ENCODE results near the gene R3HDM2.

Gene R3HDM2

DNA sequence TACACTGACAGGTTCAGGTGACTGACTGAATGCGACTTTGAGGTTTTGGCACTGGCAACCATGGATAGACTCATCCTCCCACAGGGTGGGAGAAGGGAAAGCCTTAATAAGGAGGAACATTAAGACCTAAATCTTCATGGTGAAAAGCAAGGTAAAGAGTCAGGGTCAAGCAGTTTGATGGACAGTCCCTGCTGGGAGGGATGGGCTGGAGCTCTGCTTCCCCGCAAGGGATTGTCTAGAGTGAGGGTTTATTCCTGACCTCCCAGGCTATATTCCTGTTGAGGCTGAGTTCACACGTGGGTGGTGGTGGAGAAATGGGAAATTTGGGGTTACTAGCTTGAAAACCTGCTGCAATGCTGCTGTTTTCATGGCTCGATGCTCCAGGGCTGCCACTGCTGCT, 170.5 kb downstream of the R3HDM2 start:
- no peak for DNase-seq

DNA sequence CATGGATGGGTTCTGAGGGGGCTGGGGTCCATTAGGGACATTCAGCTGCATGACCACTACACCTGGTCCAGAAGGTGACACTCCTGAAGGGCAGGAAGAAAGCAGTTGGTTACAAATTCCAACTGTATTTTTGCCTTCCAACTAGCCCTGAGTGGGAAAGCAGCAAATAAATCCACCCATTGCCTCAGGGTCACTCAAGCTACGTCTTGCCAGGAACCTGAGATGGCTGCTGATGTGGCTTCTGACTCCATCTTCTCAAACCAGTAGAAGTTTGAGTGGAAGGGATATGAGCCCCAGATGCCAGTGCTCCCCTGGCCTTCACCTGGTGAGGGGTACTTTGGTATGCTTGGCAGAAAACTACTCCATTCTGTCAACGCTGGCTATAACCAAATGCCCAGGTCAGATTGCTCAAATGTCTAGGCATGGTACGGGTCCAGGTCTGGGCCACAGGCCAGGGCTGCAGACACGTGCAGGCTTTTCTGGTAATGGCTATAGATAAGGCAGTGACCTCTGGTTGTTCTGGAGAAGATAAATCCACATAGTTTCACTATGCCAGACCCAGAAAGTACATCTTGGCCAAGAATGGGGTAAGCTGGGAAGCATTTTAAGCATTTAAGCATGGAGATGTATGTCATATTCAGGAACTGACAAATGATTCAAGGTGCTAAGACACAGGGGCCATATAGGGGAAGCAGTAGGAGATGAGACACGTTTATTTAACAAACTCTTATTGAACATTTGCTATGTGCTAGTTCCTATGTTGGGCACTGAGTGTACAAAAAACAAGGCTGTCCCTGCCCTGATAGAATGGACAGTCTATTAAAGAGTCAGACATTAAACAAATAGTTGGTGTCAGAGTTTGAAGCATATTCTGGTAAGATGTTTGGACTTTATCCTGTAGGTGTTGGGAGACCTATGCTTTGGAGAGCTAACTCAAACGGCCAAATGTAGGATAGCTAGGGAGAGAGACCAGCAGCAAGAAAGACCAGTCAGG, 171.6 kb downstream of the R3HDM2 start:
- DNase-seq: no peak

DNA sequence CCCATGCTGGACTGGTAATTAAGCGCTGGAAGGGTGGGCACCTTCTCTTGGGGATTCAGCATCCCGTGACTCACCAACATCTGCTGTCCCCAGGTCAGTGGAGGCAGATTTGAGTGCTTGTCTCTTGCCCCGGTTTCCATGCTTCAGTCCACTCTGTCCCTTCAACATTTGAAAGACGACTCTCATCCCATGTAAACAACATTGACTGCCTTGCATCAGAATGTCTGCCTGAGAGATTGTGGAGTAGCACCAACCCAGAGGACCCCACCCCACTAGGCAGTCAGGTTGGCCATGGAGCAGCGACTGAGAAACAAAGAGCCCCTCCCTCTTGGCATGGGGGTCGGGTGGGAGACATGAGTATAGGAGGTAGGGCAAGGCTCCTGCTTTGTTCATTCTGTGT, 174.9 kb downstream of the R3HDM2 start:
- DNase-seq: no peak

DNA sequence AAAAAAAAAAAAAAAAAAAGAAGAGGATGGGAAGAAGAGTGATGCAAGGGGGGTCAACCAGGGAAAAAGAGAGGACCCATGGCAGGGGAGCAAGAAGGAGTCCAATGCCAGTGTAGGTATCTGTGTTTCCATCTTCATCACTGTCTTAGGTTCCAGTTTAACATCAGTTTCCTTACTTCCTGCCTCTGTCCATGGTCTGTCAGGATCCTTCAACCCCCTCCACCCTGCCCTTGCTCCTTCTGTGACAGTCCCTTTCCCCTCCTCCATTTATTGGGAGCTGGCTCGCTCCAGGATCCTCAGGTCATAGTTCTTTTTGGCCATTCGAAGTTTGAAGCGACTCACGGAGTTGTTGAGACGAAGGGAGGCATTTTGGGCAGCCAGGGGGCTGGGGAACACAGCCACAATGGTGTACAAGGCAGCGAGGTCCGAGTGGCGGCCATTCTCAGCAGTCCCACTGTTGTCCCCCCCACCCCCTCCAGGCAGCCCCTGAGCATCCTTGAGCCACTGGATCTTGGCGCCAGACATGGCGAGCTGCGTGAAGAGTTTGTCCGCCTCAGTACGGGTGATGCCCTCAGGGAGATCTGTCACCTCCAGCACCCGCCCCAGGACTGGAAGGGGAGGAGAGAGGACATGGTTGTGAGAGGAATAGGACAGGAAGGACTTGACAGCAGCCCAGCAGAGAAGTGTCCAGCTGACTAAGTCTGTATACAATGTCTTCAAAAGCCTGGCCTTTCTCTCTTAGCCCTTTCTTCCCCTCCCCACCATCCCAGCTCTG, 176.2 kb downstream of the R3HDM2 start:
- no peak for DNase-seq

GRCh38 chr12:57250956-57251355, 179.9 kb downstream of the R3HDM2 start, which contains the start of gene STAC3:
Gene STAC3, minus strand, starts transcription at chr12:57251187. Its CDS starts 1,551 bp downstream, at chr12:57249636.
- DNase-seq: no peak

- no peak for DNase-seq
Measured at GRCh38 chr12:57250541-57250940, 180.3 kb downstream of the R3HDM2 start.

GRCh38 chr12:57248934-57249742, 181.7 kb downstream of the R3HDM2 start:
- no peak for DNase-seq

- no peak for DNase-seq
Measured at GRCh38 chr12:57247041-57247440, 183.8 kb downstream of the R3HDM2 start.

GRCh38 chr12:57244312-57244696, 186.5 kb downstream of the R3HDM2 start:
- no peak for DNase-seq

DNA sequence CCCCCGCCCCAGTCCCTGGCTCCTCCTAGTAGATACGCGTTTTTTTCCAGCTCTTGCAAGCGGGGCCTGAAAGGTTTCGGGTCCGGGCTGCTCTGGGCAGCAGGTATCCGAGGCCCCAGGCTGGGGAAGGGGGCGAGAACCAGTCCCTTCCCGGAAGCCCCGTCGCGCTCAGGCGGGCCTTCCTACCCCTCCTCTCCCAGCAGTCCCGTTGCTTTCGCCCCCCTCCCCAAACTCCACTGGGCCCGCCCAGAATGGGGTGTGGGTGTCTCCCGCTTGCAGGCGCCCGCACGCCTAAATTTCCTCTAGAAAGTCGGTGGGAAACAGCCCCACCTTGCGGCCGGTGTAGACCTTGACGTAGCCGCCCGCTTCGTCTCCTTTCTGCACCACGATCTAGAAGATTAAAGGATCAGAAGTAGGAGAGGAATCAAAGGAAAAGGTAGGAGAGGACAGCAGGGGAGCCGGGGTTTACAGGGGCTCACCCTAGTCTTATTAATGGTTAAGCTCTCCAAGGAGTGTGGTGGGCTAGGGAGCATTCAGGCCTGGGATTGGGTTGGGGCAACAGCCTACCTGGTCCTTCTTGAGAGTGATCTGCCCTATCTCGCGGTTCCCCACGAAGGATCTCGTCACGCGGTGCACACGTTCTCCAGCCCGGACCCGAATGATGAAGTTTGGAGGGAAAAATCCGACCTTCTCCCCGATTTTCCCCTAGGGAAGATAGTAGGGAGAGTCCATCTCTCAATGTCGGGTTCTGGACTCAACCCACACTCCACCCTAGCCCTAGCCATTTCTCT, 187.1 kb downstream of the R3HDM2 start:
- no peak for DNase-seq

DNA sequence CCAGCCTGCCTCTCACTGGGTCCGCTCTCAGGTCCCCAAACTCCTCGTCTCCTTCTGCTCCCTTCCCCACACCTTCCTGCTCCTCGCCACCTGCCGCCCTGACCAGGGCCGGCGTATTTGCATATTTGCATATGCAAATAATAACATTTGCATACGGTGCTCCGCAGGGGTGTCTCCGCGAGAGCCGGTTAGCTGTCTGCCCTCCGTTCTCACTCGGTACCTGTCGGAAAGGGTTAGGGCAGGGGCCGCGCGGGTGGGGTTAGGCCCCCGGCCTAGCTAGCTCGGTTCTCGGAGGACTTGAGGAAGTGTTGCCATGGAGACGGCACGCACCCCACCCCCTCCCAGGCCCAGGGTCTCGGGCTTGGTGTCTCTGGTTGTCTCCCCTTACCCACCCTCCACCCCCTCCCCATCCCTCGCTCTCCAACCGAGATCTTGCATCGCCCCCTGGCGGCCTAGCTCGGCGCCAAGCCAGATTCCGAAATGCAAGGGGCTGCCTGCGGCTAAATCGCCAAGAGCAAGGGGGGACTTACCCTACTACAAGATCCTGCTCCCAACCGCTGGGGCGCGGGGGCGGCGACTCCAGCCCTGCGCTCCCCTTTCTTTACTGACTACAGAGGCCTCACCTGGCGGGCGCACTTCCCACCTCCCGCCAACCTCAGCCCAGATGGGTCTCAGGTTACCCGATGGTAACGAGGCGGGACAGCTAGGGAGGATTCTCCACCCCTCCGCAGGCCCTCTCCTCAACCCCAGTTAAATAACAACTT, 188.0 kb downstream of the R3HDM2 start:
- peak; percentile 50 for DNase-seq

GRCh38 chr12:57242329-57242690, 188.5 kb downstream of the R3HDM2 start:
- peak; percentile 39 for DNase-seq

- no peak for DNase-seq
Measured at GRCh38 chr12:57241402-57242310, 189.2 kb downstream of the R3HDM2 start.

- no peak for DNase-seq
Measured at GRCh38 chr12:57240926-57241401, 189.9 kb downstream of the R3HDM2 start.

DNA sequence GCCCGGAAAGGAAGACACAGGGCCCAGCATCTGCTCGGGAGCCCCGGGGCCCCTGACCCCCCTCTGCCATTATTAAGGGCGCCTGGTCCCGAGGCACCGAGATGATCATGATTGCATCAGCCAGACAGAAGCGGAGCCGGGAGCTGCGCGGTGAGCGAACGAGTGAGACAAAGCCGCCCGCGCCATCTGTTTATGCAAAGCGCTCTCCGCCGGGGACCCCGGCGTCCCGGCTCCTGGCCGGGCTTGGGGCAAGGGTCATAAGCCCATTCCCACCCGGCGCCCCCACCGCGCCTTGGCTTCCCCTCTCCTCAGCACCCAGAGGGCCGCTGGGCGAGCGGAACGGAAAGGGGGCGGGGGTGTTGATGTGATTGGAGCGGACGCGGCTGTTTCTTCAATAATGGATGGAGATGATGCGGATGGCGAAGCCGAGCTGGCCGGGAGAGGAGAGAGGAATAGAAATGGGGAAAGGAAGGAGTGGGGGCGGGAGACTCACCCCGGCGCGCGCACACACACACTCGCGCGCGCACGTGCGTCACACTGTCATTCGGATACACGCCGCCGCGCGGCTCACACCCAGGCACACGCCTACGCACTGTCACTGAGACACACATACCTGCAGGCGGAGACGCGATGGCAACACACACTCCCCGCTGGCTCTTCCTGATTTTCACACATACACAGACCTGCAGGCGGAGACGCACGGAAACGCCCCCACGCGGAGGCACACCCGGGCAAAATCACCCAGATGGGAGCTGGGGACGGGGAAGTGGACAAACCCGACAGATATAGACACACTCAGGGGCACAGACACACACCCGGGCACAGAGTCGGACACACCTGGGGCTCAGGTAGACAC, 190.5 kb downstream of the R3HDM2 start:
- peak; percentile 38 for DNase-seq

GRCh38 chr12:57239587-57240065, 191.2 kb downstream of the R3HDM2 start:
- peak; percentile 13 for DNase-seq

DNA sequence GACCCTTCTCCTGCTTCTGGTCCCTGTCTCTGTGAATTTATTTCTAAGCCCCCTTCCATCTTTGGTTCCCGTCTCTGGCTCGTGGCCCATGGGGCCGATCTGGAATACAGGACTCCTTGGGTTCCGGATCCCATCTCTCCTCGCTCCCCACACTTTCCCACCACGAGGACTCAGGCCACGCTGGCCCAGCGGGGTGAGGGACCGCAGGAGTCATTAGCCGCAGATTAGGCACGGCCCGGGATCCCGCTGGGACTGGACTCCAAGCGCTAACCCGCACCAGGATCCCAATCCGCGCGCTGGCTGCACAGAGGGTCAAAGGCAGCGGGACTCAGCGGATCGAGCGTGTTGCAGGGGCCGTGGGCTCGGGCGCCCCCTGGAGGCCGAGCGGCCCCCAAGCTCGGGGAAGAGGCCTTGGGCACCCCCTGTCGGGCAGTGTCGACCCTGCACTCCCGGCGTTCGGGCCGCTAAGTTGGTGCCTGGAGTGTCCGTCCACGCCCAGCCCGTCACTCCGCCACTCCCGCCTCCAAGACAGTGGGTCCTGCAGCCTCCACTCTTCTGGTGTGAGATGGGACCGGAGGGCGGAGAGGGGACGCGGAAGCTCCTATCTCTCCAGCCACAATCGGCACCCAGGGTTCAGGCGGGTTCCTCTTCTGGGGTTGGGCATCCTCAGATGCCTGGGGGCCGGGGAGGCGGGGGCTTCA, 191.8 kb downstream of the R3HDM2 start:
- DNase-seq: peak; percentile 56

All from DMS79 treated with DMSO at 0.1 percent for 48 hours (cell line).